T-helper 1 cell (primary cell): ENCODE data around the gene TMEM218.
"Not testable (repeated sequence)": the region's sequence is repeated elsewhere in the genome, so short reads cannot be mapped to it uniquely, and the experiment has no call there.

Experiments
- DNase-seq, 5 donors: peaks; one replicate each; pipeline ENCODE4 v3.0.0-alpha.2; 2012 to 2020

Gene TMEM218

GRCh38 chr11:125089481-125089880, 21.9 kb downstream of the TMEM218 start:
- not testable (repeated sequence) for DNase-seq

GRCh38 chr11:125088576-125089455, 22.6 kb downstream of the TMEM218 start:
- DNase-seq: no peak

GRCh38 chr11:125088123-125088522, 23.3 kb downstream of the TMEM218 start:
- DNase-seq: no peak

- DNase-seq: no peak
These were observed 24.7 kb downstream of the TMEM218 start for GRCh38 chr11:125086633-125087296.

- no peak for DNase-seq
These were observed 25.9 kb downstream of the TMEM218 start for GRCh38 chr11:125085301-125086081.

- DNase-seq: no peak
These were observed 26.6 kb downstream of the TMEM218 start for GRCh38 chr11:125084761-125085231.

- no peak for DNase-seq
These were observed 27.4 kb downstream of the TMEM218 start for GRCh38 chr11:125084057-125084416.

GRCh38 chr11:125083312-125084056, 27.9 kb downstream of the TMEM218 start:
- no peak for DNase-seq

GRCh38 chr11:125082611-125083311, 28.7 kb downstream of the TMEM218 start:
- DNase-seq: no peak

- DNase-seq: no peak
These were observed 29.4 kb downstream of the TMEM218 start for GRCh38 chr11:125082040-125082439.

GRCh38 chr11:125081098-125081798, 30.2 kb downstream of the TMEM218 start:
- no peak for DNase-seq

GRCh38 chr11:125080531-125080911, 30.9 kb downstream of the TMEM218 start:
- DNase-seq: no peak

GRCh38 chr11:125079878-125080530, 31.4 kb downstream of the TMEM218 start:
- no peak for DNase-seq

- no peak for DNase-seq
These were observed 32.1 kb downstream of the TMEM218 start for GRCh38 chr11:125079151-125079877.

- no peak for DNase-seq
These were observed 32.8 kb downstream of the TMEM218 start for GRCh38 chr11:125078516-125079140.

GRCh38 chr11:125078016-125078415, 33.4 kb downstream of the TMEM218 start:
- DNase-seq: no peak

- no peak for DNase-seq
These were observed 35.0 kb downstream of the TMEM218 start for GRCh38 chr11:125076378-125076945.

- DNase-seq: no peak
These were observed 35.5 kb downstream of the TMEM218 start for GRCh38 chr11:125075900-125076317.

GRCh38 chr11:125075242-125075625, 36.2 kb downstream of the TMEM218 start:
- DNase-seq: no peak
